WTC11 (cell line): ENCODE data around the gene C5orf47.

ENCODE experiments used
- CREB1 ChIP-seq: sonication (generic); formaldehyde crosslinking; IDR thresholded peaks from 2 replicates; pipeline ENCODE4 v1.8.0; 2023; ENCODE audit warnings: mild to moderate bottlenecking, missing genetic modification reagents
- ETV6 ChIP-seq: sonication (generic); formaldehyde crosslinking; IDR thresholded peaks from 2 replicates; pipeline ENCODE4 v1.8.1; 2022; ENCODE audit warnings: mild to moderate bottlenecking, missing genetic modification reagents
- GABPB1 ChIP-seq: sonication (generic); formaldehyde crosslinking; IDR thresholded peaks from 2 replicates; pipeline ENCODE4 v1.8.1; 2023; ENCODE audit warnings: mild to moderate bottlenecking, missing genetic modification reagents
- JUN ChIP-seq: sonication (generic); formaldehyde crosslinking; IDR thresholded peaks from 2 replicates; pipeline ENCODE4 v1.8.0; 2023; ENCODE audit warnings: mild to moderate bottlenecking, missing genetic modification reagents
- MXD4 ChIP-seq: fragments of 250-450 bp; sonication (Bioruptor Pico); IDR thresholded peaks from 2 replicates; pipeline ENCODE4 v1.8.0; 2021; ENCODE audit warnings: mild to moderate bottlenecking, moderate library complexity, borderline replicate concordance
- TP53 ChIP-seq: sonication (generic); formaldehyde crosslinking; IDR thresholded peaks from 2 replicates; pipeline ENCODE4 v1.8.1; 2023; ENCODE audit warnings: mild to moderate bottlenecking, missing genetic modification reagents
- TF ChIP-seq, protein P1 (sequence below): fragments of 200-600 bp; IDR thresholded peaks from 2 replicates; pipeline ENCODE4 v1.8.0; 2022; ENCODE audit warnings: antibody characterized with exemption
- TF ChIP-seq, protein P2 (sequence below): sonication (generic); formaldehyde crosslinking; IDR thresholded peaks from 2 replicates; pipeline ENCODE4 v1.8.0; 2022; ENCODE audit warnings: mild to moderate bottlenecking, missing genetic modification reagents
- TF ChIP-seq, protein P3 (sequence below): sonication (generic); formaldehyde crosslinking; IDR thresholded peaks from 2 replicates; pipeline ENCODE4 v1.8.1; 2023; ENCODE audit warnings: mild to moderate bottlenecking, missing genetic modification reagents, borderline replicate concordance
- TF ChIP-seq, protein P4 (sequence below): sonication (generic); formaldehyde crosslinking; conservative IDR thresholded peaks from 2 replicates; pipeline ENCODE4 v1.8.1; 2023; ENCODE audit warnings: mild to moderate bottlenecking, low read depth, missing genetic modification reagents, moderate library complexity
- TF ChIP-seq, protein P5 (sequence below): sonication (generic); formaldehyde crosslinking; conservative IDR thresholded peaks from 2 replicates; pipeline ENCODE4 v1.8.1; 2022; ENCODE audit warnings: mild to moderate bottlenecking, missing genetic modification reagents
- TF ChIP-seq, protein P6 (sequence below): sonication (generic); formaldehyde crosslinking; IDR thresholded peaks from 2 replicates; pipeline ENCODE4 v1.8.0; 2023; ENCODE audit warnings: mild to moderate bottlenecking, missing genetic modification reagents

- TF ChIP-seq, protein P1, sequence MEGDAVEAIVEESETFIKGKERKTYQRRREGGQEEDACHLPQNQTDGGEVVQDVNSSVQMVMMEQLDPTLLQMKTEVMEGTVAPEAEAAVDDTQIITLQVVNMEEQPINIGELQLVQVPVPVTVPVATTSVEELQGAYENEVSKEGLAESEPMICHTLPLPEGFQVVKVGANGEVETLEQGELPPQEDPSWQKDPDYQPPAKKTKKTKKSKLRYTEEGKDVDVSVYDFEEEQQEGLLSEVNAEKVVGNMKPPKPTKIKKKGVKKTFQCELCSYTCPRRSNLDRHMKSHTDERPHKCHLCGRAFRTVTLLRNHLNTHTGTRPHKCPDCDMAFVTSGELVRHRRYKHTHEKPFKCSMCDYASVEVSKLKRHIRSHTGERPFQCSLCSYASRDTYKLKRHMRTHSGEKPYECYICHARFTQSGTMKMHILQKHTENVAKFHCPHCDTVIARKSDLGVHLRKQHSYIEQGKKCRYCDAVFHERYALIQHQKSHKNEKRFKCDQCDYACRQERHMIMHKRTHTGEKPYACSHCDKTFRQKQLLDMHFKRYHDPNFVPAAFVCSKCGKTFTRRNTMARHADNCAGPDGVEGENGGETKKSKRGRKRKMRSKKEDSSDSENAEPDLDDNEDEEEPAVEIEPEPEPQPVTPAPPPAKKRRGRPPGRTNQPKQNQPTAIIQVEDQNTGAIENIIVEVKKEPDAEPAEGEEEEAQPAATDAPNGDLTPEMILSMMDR = no peak
- TF ChIP-seq ETV6 (CRISPR knock-in tag) = no peak
- TF ChIP-seq, protein P2, sequence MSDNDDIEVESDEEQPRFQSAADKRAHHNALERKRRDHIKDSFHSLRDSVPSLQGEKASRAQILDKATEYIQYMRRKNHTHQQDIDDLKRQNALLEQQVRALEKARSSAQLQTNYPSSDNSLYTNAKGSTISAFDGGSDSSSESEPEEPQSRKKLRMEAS = no peak
- TF ChIP-seq, protein P3, sequence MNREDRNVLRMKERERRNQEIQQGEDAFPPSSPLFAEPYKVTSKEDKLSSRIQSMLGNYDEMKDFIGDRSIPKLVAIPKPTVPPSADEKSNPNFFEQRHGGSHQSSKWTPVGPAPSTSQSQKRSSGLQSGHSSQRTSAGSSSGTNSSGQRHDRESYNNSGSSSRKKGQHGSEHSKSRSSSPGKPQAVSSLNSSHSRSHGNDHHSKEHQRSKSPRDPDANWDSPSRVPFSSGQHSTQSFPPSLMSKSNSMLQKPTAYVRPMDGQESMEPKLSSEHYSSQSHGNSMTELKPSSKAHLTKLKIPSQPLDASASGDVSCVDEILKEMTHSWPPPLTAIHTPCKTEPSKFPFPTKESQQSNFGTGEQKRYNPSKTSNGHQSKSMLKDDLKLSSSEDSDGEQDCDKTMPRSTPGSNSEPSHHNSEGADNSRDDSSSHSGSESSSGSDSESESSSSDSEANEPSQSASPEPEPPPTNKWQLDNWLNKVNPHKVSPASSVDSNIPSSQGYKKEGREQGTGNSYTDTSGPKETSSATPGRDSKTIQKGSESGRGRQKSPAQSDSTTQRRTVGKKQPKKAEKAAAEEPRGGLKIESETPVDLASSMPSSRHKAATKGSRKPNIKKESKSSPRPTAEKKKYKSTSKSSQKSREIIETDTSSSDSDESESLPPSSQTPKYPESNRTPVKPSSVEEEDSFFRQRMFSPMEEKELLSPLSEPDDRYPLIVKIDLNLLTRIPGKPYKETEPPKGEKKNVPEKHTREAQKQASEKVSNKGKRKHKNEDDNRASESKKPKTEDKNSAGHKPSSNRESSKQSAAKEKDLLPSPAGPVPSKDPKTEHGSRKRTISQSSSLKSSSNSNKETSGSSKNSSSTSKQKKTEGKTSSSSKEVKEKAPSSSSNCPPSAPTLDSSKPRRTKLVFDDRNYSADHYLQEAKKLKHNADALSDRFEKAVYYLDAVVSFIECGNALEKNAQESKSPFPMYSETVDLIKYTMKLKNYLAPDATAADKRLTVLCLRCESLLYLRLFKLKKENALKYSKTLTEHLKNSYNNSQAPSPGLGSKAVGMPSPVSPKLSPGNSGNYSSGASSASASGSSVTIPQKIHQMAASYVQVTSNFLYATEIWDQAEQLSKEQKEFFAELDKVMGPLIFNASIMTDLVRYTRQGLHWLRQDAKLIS (CRISPR knock-in tag) = no peak
- TF ChIP-seq, protein P4, sequence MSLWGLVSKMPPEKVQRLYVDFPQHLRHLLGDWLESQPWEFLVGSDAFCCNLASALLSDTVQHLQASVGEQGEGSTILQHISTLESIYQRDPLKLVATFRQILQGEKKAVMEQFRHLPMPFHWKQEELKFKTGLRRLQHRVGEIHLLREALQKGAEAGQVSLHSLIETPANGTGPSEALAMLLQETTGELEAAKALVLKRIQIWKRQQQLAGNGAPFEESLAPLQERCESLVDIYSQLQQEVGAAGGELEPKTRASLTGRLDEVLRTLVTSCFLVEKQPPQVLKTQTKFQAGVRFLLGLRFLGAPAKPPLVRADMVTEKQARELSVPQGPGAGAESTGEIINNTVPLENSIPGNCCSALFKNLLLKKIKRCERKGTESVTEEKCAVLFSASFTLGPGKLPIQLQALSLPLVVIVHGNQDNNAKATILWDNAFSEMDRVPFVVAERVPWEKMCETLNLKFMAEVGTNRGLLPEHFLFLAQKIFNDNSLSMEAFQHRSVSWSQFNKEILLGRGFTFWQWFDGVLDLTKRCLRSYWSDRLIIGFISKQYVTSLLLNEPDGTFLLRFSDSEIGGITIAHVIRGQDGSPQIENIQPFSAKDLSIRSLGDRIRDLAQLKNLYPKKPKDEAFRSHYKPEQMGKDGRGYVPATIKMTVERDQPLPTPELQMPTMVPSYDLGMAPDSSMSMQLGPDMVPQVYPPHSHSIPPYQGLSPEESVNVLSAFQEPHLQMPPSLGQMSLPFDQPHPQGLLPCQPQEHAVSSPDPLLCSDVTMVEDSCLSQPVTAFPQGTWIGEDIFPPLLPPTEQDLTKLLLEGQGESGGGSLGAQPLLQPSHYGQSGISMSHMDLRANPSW (CRISPR knock-in tag) = no peak
- no peak for TF ChIP-seq JUN (CRISPR knock-in tag)
- no peak for TF ChIP-seq CREB1 (CRISPR knock-in tag)
- TF ChIP-seq GABPB1 (CRISPR knock-in tag) = no peak
- TF ChIP-seq TP53 (CRISPR knock-in tag) = no peak
- TF ChIP-seq, protein P5, sequence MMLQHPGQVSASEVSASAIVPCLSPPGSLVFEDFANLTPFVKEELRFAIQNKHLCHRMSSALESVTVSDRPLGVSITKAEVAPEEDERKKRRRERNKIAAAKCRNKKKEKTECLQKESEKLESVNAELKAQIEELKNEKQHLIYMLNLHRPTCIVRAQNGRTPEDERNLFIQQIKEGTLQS (CRISPR knock-in tag) = no peak
- TF ChIP-seq, protein P6, sequence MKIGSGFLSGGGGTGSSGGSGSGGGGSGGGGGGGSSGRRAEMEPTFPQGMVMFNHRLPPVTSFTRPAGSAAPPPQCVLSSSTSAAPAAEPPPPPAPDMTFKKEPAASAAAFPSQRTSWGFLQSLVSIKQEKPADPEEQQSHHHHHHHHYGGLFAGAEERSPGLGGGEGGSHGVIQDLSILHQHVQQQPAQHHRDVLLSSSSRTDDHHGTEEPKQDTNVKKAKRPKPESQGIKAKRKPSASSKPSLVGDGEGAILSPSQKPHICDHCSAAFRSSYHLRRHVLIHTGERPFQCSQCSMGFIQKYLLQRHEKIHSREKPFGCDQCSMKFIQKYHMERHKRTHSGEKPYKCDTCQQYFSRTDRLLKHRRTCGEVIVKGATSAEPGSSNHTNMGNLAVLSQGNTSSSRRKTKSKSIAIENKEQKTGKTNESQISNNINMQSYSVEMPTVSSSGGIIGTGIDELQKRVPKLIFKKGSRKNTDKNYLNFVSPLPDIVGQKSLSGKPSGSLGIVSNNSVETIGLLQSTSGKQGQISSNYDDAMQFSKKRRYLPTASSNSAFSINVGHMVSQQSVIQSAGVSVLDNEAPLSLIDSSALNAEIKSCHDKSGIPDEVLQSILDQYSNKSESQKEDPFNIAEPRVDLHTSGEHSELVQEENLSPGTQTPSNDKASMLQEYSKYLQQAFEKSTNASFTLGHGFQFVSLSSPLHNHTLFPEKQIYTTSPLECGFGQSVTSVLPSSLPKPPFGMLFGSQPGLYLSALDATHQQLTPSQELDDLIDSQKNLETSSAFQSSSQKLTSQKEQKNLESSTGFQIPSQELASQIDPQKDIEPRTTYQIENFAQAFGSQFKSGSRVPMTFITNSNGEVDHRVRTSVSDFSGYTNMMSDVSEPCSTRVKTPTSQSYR (CRISPR knock-in tag) = no peak
- TF ChIP-seq MXD4 (CRISPR knock-in tag) = no peak
Measured at GRCh38 chr5:173968154-173968797, 20.7 kb upstream of the C5orf47 start.
